Right renal cortex interstitium (tissue), 3 donors: ENCODE results near the gene GFRA4. TPM values are rescaled to one million over a fixed set of nuclear protein-coding genes. Genes with fewer than 3 reads are reported as not detected.
"Not testable (repeated sequence)": the region's sequence is repeated elsewhere in the genome, so short reads cannot be mapped to it uniquely, and the experiment has no call there.

Source experiments
- DNase-seq, 3 donors: peaks; one replicate each; pipeline ENCODE4 v3.0.0-alpha.2; 2013; ENCODE audit warnings: low read depth in 3 of 3, low spot score in 2 of 3
- polyA plus RNA-seq, 3 donors: library from polyadenylated mRNA; unstranded; fragments of 120-200 nt; gene quantifications; one replicate each; pipeline ENCODE4 v1.2.1, GENCODE V29; 2013; ENCODE audit not compliant: insufficient read length in 3 of 3

GFRA4 gene
- polyA plus RNA-seq, 3 donors: not detected

- DNase-seq: no peak
Observed at GRCh38 chr20:3627476-3627875, 35.7 kb downstream of the GFRA4 start.

- DNase-seq: no peak
Observed at GRCh38 chr20:3622406-3622805, 40.8 kb downstream of the GFRA4 start.

GRCh38 chr20:3621111-3621510 is 42.1 kb downstream of the GFRA4 start:
- no peak for DNase-seq

GRCh38 chr20:3616250-3616649 is 46.9 kb downstream of the GFRA4 start:
- no peak for DNase-seq

- not testable (repeated sequence) for DNase-seq
Observed at GRCh38 chr20:3615171-3615840, 47.9 kb downstream of the GFRA4 start.

GRCh38 chr20:3614466-3614865 is 48.7 kb downstream of the GFRA4 start:
- no peak for DNase-seq

GRCh38 chr20:3613821-3614440 is 49.3 kb downstream of the GFRA4 start:
- DNase-seq: no peak

GRCh38 chr20:3612795-3613572 is 50.2 kb downstream of the GFRA4 start:
- DNase-seq: no peak

- DNase-seq: no peak
Observed at GRCh38 chr20:3611901-3612300, 51.3 kb downstream of the GFRA4 start.

Other genes starting within 250 kb of the GFRA4 start
- gene ATRN, start 192.4 kb downstream of the GFRA4 start, polyA plus RNA-seq: 10 to 100 TPM; 54.1 to 54.5 (median 54.2) TPM
- 1 to 10 TPM; 3.9 to 5.1 (median 4.2) TPM for gene ADAM33, start 18.6 kb upstream of the GFRA4 start, polyA plus RNA-seq
- under 1 TPM; 0.58 to 0.72 (median 0.60) TPM for gene SIGLEC1, start 49.2 kb upstream of the GFRA4 start, polyA plus RNA-seq
- gene HSPA12B, start 69.3 kb upstream of the GFRA4 start, polyA plus RNA-seq: 10 to 100 TPM; 12.8 to 13.1 (median 13.0) TPM
- 10 to 100 TPM; 18.0 to 23.7 (median 20.3) TPM for gene ADISSP, start 104.4 kb upstream of the GFRA4 start, polyA plus RNA-seq
- 1 to 10 TPM; 1.3 to 2.0 (median 2.0) TPM for gene SPEF1, start 118.0 kb upstream of the GFRA4 start, polyA plus RNA-seq
- gene CENPB, start 123.3 kb upstream of the GFRA4 start, polyA plus RNA-seq: 10 to 100 TPM; 34.3 to 41.0 (median 38.6) TPM
- gene CDC25B, start 132.9 kb upstream of the GFRA4 start, polyA plus RNA-seq: 10 to 100 TPM; 28.9 to 34.5 (median 34.0) TPM
- gene AP5S1, start 157.1 kb upstream of the GFRA4 start, polyA plus RNA-seq: 1 to 10 TPM; 8.1 to 9.3 (median 8.4) TPM
- gene MAVS, start 183.4 kb upstream of the GFRA4 start, polyA plus RNA-seq: 10 to 100 TPM; 23.9 to 28.3 (median 25.2) TPM
- gene PANK2, start 226.0 kb upstream of the GFRA4 start, polyA plus RNA-seq: 10 to 100 TPM; 33.0 to 42.2 (median 39.7) TPM